Esophagus (tissue), 2 donors: ENCODE results near the gene SNTB2. TPM values are rescaled to one million over a fixed set of nuclear protein-coding genes. Genes with fewer than 3 reads are reported as not detected.
"Not testable (repeated sequence)": the region's sequence is repeated elsewhere in the genome, so short reads cannot be mapped to it uniquely, and the experiment has no call there.

Experiments used
- H3K27ac ChIP-seq, 2 donors: one replicate each; pipeline ENCODE4 v1.5.1; 2013; ENCODE audit warnings: low read depth in 2 of 2, mild to moderate bottlenecking in 2 of 2, inconsistent platforms in 1 of 2, low read length in 1 of 2, moderate library complexity in 1 of 2
- H3K27me3 ChIP-seq, 2 donors: one replicate each; pipeline ENCODE4 v1.6.1; 2013; ENCODE audit warnings: low read length in 2 of 2, control low read depth in 1 of 2, mild to moderate bottlenecking in 1 of 2; ENCODE audit not compliant: insufficient read depth in 2 of 2, control insufficient read depth in 1 of 2
- H3K36me3 ChIP-seq, 2 donors: one replicate each; pipeline ENCODE4 v1.6.1; 2013; ENCODE audit warnings: low read length in 1 of 2; ENCODE audit not compliant: control insufficient read depth in 2 of 2, insufficient read depth in 2 of 2
- H3K4me1 ChIP-seq, 2 donors: one replicate each; pipeline ENCODE4 v1.6.1; 2013; ENCODE audit warnings: low read length in 1 of 2; ENCODE audit not compliant: control insufficient read depth in 2 of 2, insufficient read depth in 2 of 2
- H3K4me3 ChIP-seq, 2 donors: one replicate each; pipeline ENCODE4 v1.5.1; 2013; ENCODE audit warnings: low read length in 2 of 2, mild to moderate bottlenecking in 2 of 2, low read depth in 1 of 2, moderate library complexity in 1 of 2
- H3K9me3 ChIP-seq, 2 donors: one replicate each; pipeline ENCODE4 v1.6.1; 2013; ENCODE audit warnings: mild to moderate bottlenecking in 2 of 2, low read depth in 1 of 2, low read length in 1 of 2, moderate library complexity in 1 of 2; ENCODE audit not compliant: control insufficient read depth in 2 of 2, insufficient read depth in 1 of 2
- WGBS, 2 donors: extraction: QIAGEN DNeasy Blood & Tissue Kit; methylation state at CpG; one replicate each; pipeline ENCODE4 v1.1.7; 2013; 5-methylcytosine and 5-hydroxymethylcytosine counted together
- polyA plus RNA-seq, 2 donors: library from polyadenylated mRNA; stranded (reverse); fragments of 200-250 nt; gene quantifications; one replicate each; pipeline ENCODE4 v1.2.3, GENCODE V29; 2013
- donor health status: healthy with polysubstance abuse.
- donor health status: Bipolar disorder and iron deficiency.

The SNTB2 gene
- 1 to 10 TPM; 4.3 to 4.4 TPM for polyA plus RNA-seq

DNA sequence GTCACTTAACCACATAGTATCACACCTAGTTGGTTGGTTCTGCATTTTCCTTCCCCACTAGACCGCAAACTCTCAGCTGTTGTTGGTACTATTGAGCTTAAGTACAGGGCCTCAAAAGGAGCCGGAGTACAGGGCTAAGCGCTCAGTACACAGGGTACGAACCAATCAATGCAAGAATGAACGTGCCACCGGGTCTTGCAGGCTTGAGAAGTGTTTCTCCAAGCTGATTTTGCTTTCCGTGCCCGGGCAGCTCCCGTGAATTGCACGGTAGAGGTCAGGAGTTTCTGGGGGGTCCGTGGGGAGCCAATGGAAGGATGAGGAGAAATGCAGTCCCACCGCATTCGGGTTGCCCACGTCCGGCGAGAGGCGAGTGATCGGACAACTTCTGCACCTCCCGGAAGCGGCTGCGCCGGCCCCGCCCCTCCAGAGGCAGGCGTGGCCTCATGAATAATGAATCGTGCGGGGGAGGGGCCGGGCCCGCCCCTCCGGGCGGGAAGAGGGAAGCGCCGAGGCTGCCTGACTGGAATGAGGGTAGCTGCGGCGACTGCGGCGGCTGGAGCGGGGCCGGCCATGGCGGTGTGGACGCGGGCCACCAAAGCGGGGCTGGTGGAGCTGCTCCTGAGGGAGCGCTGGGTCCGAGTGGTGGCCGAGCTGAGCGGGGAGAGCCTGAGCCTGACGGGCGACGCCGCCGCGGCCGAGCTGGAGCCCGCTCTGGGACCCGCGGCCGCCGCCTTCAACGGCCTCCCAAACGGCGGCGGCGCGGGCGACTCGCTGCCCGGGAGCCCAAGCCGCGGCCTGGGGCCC is at the start of gene SNTB2:
SNTB2 (plus strand) TSS at position 523 of the 804 bp plus-strand sequence; CDS start at position 526, 3 bp downstream.
- Histone ChIP-seq H3K27ac (peak within 1 kb of the TSS; percentile 93 to 98), H3K9me3 (no peaks in the 10 kb centered on the region), H3K4me1 (peaks cover 2 to 8% of the 10 kb centered on the region in 2 donors), H3K4me3 (peak within 1 kb of the TSS; percentile 88), H3K27me3 (no peaks in the 10 kb centered on the region), H3K36me3 (no peaks in the 10 kb centered on the region)
- WGBS, 2 donors = 0 to 1% methylated on average over 36 to 69 of the region's 69 CpGs

DNA sequence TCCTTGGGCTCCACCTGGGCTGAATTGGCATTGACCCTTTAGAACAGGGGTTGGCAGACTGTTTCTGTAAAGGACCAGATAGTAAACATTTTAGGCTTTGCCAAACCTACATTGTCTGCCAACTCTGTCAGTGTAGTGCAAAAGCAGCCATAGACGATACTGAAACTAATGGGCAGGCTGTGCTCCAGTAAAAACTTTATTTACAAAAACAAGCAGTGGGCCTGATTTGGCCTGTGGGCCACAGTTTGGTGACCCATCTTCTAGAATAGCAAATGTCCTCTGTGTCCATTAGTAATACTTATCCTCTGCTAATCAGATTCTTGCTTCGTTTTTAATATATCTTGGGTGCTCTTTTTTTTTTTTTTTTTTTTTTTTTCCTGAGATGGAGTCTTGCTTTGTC is 48.4 kb upstream of the SNTB2 start:
- H3K36me3 ChIP-seq = peaks cover 8 to 19% of the 10 kb centered on the region in 2 donors
- H3K4me3 ChIP-seq = no peak overlapping the region
- no peak overlapping the region for H3K27ac ChIP-seq
- H3K4me1 ChIP-seq = no peaks in the 10 kb centered on the region
- 83 to 85% methylated on average over 2 of the region's 2 CpGs for WGBS, 2 donors
- no peaks in the 10 kb centered on the region for H3K27me3 ChIP-seq
- H3K9me3 ChIP-seq = no peaks in the 10 kb centered on the region

DNA sequence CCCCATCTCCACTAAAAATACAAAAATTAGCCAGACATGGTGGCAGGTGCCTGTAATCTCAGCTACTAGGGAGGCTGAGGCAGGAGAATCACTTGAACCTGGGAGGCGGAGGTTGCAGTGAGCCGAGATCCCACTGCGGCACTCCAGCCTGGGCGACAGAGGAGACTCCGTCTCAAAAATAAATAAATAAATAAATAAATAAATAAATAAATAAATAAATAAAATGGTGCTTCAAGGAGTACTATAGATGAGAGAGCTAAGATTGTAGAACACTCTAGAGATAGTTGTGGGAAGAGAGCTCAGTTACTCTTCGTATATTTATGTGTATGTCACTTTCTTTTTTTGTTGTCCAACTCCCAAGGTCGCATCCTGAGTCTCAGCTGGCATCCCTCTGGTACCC is 47.5 kb upstream of the SNTB2 start:
- H3K9me3 ChIP-seq, H3K27ac ChIP-seq, H3K27me3 ChIP-seq, H3K4me1 ChIP-seq, H3K4me3 ChIP-seq: not testable (repeated sequence)
- WGBS, 2 donors = 96% methylated on average over 7 of the region's 7 CpGs
- peaks cover 8 to 19% of the 10 kb centered on the region in 2 donors for H3K36me3 ChIP-seq

DNA sequence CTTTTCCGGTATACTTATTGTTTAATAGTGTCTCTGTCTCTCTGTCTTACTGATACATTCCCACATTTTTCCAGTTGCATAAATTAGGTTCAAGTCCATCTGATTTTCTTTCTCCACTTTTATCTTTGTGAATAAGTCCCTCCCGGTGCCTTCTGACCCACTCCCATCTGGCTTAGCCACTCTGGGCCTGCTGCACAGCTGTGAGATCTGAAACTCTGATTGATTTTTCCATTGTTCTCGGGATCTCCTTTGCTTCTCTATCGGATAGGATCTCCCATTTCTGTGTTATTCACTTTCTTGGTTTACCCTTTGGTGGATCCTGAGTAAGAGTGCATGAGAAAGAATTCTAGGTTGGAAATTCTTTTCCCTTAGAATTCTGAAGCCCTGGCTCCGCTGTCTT is 46.0 kb upstream of the SNTB2 start:
- Histone ChIP-seq H3K27ac (no peak overlapping the region), H3K9me3 (no peaks in the 10 kb centered on the region), H3K4me1 (no peaks in the 10 kb centered on the region), H3K4me3 (no peak overlapping the region), H3K36me3 (peaks cover 8 to 19% of the 10 kb centered on the region in 2 donors), H3K27me3 (no peaks in the 10 kb centered on the region)
- WGBS, 2 donors = 88 to 93% methylated on average over 5 of the region's 5 CpGs

DNA sequence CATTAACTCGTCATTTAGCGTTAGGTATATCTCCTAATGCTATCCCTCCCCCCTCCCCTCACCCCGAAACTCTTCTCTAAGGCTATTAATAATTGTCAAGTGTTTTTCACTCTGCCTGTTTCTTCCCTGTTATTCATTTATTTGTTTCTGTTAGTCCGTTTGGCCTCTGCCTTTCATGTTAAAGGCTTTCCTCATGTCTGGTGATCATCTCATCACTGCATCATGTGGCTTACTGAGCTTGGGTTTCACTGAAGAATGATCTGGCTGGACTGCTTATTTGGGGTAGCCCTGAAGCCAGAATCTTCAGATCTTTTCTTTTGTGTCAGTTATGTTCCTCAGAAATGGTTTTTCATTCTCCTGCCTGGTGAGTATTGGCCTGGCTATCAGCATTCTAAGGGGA is 45.0 kb upstream of the SNTB2 start:
- no peaks in the 10 kb centered on the region for H3K27me3 ChIP-seq
- H3K27ac ChIP-seq = no peak overlapping the region
- no peaks in the 10 kb centered on the region for H3K4me1 ChIP-seq
- no peak overlapping the region for H3K4me3 ChIP-seq
- H3K9me3 ChIP-seq = no peaks in the 10 kb centered on the region
- 94 to 95% methylated on average over 4 of the region's 4 CpGs for WGBS, 2 donors
- H3K36me3 ChIP-seq = peaks cover 8 to 13% of the 10 kb centered on the region in 2 donors

DNA sequence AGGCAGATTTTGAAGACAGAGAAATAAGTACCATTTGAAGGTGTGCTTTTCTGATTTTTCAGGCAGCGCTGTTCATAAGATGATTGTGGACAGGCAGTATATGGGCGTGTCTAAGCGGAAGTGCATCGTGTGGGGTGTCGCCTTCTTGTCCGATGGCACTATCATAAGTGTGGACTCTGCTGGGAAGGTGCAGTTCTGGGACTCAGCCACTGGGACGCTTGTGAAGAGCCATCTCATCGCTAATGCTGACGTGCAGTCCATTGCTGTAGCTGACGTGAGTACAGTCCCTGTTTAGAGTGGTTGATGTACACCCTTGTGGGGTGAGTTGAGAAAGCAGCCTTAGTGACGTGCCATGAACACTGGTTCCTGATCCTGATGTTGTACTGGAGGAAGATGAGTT is 43.8 kb upstream of the SNTB2 start:
- H3K9me3 ChIP-seq = no peaks in the 10 kb centered on the region
- peaks cover 7 to 13% of the 10 kb centered on the region in 2 donors for H3K36me3 ChIP-seq
- no peak overlapping the region for H3K4me3 ChIP-seq
- H3K4me1 ChIP-seq = no peaks in the 10 kb centered on the region
- WGBS, 2 donors = 90 to 92% methylated on average over 11 of the region's 11 CpGs
- H3K27me3 ChIP-seq = no peaks in the 10 kb centered on the region
- H3K27ac ChIP-seq = no peak overlapping the region

DNA sequence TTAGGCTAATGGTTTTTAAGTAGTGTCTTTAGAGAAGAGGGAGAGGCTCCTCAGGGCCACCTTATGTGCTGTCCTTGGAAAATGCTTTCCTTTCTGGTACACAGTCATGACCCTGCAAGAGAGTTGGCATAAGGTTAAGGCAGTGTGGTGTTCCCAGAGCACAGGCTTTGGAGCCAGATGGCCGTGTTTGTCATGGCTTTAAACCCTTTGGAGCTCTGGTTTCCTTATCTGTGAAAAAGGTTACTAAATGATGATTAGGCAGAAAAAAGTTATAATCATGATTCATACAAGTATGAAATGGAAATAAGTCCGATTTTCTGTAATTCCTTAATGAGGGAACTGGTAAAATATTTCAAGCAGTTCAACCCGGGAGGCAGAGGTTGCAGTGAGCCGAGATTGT is 41.3 kb upstream of the SNTB2 start:
- H3K4me1 ChIP-seq = no peaks in the 10 kb centered on the region
- H3K9me3 ChIP-seq = no peaks in the 10 kb centered on the region
- no peak overlapping the region for H3K4me3 ChIP-seq
- no peaks in the 10 kb centered on the region for H3K27me3 ChIP-seq
- H3K27ac ChIP-seq = no peak overlapping the region
- H3K36me3 ChIP-seq = peaks cover 8 to 9% of the 10 kb centered on the region in 2 donors
- WGBS, 2 donors = 60 to 85% methylated on average over 4 of the region's 4 CpGs

DNA sequence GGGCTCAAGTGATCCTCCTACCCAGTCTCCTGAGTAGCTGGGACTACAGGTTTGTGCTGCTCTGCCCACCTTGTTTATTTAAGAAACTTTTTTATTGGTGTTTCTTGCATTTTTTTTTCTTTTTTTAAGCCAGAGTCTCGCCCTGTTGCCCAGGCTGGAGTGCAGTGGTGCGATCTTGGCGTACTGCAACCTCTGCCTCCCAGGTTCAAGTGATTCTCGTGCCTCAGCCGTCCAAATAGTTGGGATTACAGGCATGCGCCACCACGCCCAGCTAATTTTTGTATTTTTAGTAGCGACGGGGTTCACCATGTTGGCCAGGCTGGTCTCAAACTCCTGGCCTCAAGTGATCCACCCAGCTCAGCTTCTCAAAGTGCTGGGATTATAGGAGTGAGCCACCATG is 37.3 kb upstream of the SNTB2 start:
- H3K27ac ChIP-seq, H3K4me3 ChIP-seq, H3K9me3 ChIP-seq, H3K27me3 ChIP-seq, H3K4me1 ChIP-seq: not testable (repeated sequence)
- WGBS, 2 donors = 79 to 85% methylated on average over 9 of the region's 9 CpGs
- H3K36me3 ChIP-seq = peaks cover 10 to 13% of the 10 kb centered on the region in 2 donors

DNA sequence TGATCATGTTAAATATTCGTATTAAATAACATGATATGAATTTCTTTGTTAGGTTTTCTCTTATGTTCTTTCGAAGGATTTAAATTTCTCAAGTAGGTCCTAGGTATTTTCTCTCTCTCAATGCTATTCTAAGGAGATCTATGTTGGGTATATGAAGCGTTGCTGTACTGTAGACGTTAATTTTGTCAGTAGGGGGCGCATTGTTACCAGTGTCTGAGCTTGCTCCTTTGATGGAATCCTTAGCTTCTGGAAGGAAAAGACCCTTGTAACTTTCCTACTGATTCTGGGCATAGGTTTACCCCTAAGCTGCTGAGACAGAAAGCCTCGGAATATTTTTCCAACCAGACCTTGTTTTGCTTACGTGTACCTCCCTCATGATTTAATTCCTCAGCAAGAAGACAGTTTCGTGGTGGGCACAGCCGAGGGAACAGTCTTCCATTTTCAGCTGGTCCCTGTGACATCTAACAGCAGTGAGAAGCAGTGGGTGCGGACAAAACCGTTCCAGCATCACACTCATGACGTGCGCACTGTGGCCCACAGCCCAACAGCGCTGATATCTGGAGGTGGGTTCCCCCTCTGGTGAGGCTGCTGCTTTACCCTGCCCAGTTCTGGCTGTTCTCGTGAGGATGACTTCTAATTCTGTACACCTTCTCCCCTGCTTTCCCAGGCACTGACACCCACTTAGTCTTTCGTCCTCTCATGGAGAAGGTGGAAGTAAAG is 36.7 kb upstream of the SNTB2 start:
- Histone ChIP-seq H3K27me3 (no peaks in the 10 kb centered on the region), H3K4me1 (no peaks in the 10 kb centered on the region), H3K4me3 (no peak overlapping the region), H3K36me3 (peaks cover 13% of the 10 kb centered on the region in 2 donors), H3K27ac (no peak overlapping the region), H3K9me3 (no peaks in the 10 kb centered on the region)
- WGBS, 2 donors = 60 to 61% methylated on average over 16 of the region's 16 CpGs
